GM12878 (cell line): ENCODE results near the gene IVL. TPM values are rescaled to one million over a fixed set of nuclear protein-coding genes. Genes with fewer than 3 reads are reported as not detected.

Experiments
- ATAC-seq: fragments of 200-7000 bp; cut with Tn5 transposase; 3 replicates; pipeline ENCODE4 v1.9.1; 2020; ENCODE audit warnings: mild to moderate bottlenecking, moderate library complexity
- BruUV-seq: library from RNA; stranded (reverse); fragments of 400-500 nt; replicated peaks from 2 replicates; lab custom pipeline; 2021; lab: Mats Ljungman, UMichigan
- CTCF ChIA-PET: fragments of 300-600 bp; sonication (Branson Sonifier 250); formaldehyde crosslinking; extraction: SDS; loops from one replicate; lab custom pipeline; 2021; ENCODE audit warnings: inconsistent platforms; lab: Yijun Ruan, JAX
- POLR2A ChIA-PET: fragments of 350-600 bp; formaldehyde crosslinking; extraction: SDS; loops from one replicate; lab custom pipeline; 2021; ENCODE audit warnings: inconsistent platforms; lab: Charles Lee
- RAD21 ChIA-PET: fragments of 300-600 bp; sonication (Branson Sonifier 250); formaldehyde crosslinking; loops from one replicate; lab custom pipeline; 2023; ENCODE audit warnings: antibody characterized with exemption; ENCODE audit not compliant: unreplicated experiment; lab: Charles Lee
- SMC1A ChIA-PET: fragments of 300-600 bp; sonication (Branson Sonifier 250); formaldehyde crosslinking; loops from one replicate; lab custom pipeline; 2023; ENCODE audit not compliant: unreplicated experiment, uncharacterized antibody; lab: Charles Lee
- DNase-seq: peaks from one replicate; pipeline ENCODE4 v3.0.0-alpha.2; 2011; ENCODE audit warnings: low read depth, low spot score
- FAIRE-seq: peaks from 3 replicates; lab custom pipeline; 2011; peaks lifted over from hg19 to GRCh38; lab: Jason Lieb, UNC
- H2AFZ ChIP-seq: 2 replicates; pipeline ENCODE4 v1.6.0; 2011; ENCODE audit warnings: low read depth, low read length, control low read depth; ENCODE audit not compliant: control insufficient read depth
- H3K27ac ChIP-seq: 2 replicates; pipeline ENCODE4 v1.5.1; 2011; ENCODE audit warnings: control low read depth; ENCODE audit not compliant: control insufficient read depth, insufficient read depth
- H3K27me3 ChIP-seq, 2 experiments: replicated peaks in 1 of 2; 2 replicates each; pipeline versions ENCODE4 v1.6.0 to v1.6.1; 2011; ENCODE audit warnings: low read length in 1 of 2; ENCODE audit not compliant: control insufficient read depth in 2 of 2, insufficient read depth in 2 of 2
- H3K36me3 ChIP-seq, 2 experiments: 2 replicates each; pipeline ENCODE4 v1.5.1; 2011; ENCODE audit warnings: low read length in 1 of 2; ENCODE audit not compliant: control insufficient read depth in 2 of 2, insufficient read depth in 2 of 2
- H3K4me1 ChIP-seq: 2 replicates; pipeline ENCODE4 v1.6.1; 2011; ENCODE audit warnings: mild to moderate bottlenecking, low read length, moderate library complexity, mixed read lengths; ENCODE audit not compliant: control insufficient read depth, insufficient read depth
- H3K4me2 ChIP-seq: 2 replicates; pipeline ENCODE4 v1.6.0; 2011; ENCODE audit warnings: control low read depth; ENCODE audit not compliant: control insufficient read depth, insufficient read depth
- H3K4me3 ChIP-seq: fragments of 200-600 bp; sonication (generic); 2 replicates; pipeline ENCODE4 v1.5.1; 2016
- H3K79me2 ChIP-seq: 2 replicates; pipeline ENCODE4 v1.6.0; 2011; ENCODE audit warnings: low read length; ENCODE audit not compliant: control insufficient read depth, insufficient read depth
- H3K9ac ChIP-seq: 2 replicates; pipeline ENCODE4 v1.8.0; 2011; ENCODE audit warnings: low read length, control low read depth, mixed read lengths; ENCODE audit not compliant: control insufficient read depth, insufficient read depth
- H3K9me3 ChIP-seq: replicated peaks from 3 replicates; pipeline ENCODE4 v1.5.1; 2011; ENCODE audit warnings: mild to moderate bottlenecking, low read length; ENCODE audit not compliant: control insufficient read depth, insufficient read depth
- H4K20me1 ChIP-seq: 2 replicates; pipeline ENCODE4 v1.6.0; 2011; ENCODE audit not compliant: control insufficient read depth, insufficient read depth
- IKZF1 ChIP-seq: fragments of 450-650 bp; conservative IDR thresholded peaks from 2 replicates; pipeline ENCODE4 v1.6.1; 2017; ENCODE audit warnings: antibody characterized with exemption, mild to moderate bottlenecking
- IRF3 ChIP-seq: fragments of 450-650 bp; IDR thresholded peaks from 2 replicates; pipeline ENCODE4 v1.6.1; 2014; ENCODE audit warnings: mild to moderate bottlenecking
- JUNB ChIP-seq: IDR thresholded peaks from 2 replicates; pipeline ENCODE4 v1.6.1; 2016; ENCODE audit warnings: antibody characterized with exemption, mild to moderate bottlenecking
- MEF2A ChIP-seq: IDR thresholded peaks from 2 replicates; pipeline ENCODE4 v1.6.1; 2011; ENCODE audit warnings: low read depth, mild to moderate bottlenecking, low read length, moderate library complexity; ENCODE audit not compliant: insufficient read depth
- NFYA ChIP-seq: IDR thresholded peaks from 2 replicates; pipeline ENCODE4 v1.6.1; 2011; ENCODE audit warnings: low read depth, mild to moderate bottlenecking, low read length, improper control_type of control experiment, borderline replicate concordance
- NFYB ChIP-seq: IDR thresholded peaks from 2 replicates; pipeline ENCODE4 v1.6.1; 2011; ENCODE audit warnings: low read depth, mild to moderate bottlenecking, low read length, improper control_type of control experiment, moderate library complexity; ENCODE audit not compliant: insufficient read depth
- PBX3 ChIP-seq: IDR thresholded peaks from 2 replicates; pipeline ENCODE4 v1.6.1; 2011; ENCODE audit warnings: mild to moderate bottlenecking, low read depth, low read length, moderate library complexity; ENCODE audit not compliant: insufficient replicate concordance
- POLR2A ChIP-seq: IDR thresholded peaks from 2 replicates; pipeline ENCODE4 v1.6.1; 2011; ENCODE audit warnings: low read depth, mild to moderate bottlenecking, low read length
- POU2F2 ChIP-seq: IDR thresholded peaks from 3 replicates; pipeline ENCODE4 v1.6.1; 2011; ENCODE audit warnings: low read depth, mild to moderate bottlenecking, low read length, borderline replicate concordance
- RELA ChIP-seq: fragments of 450-650 bp; IDR thresholded peaks from 2 replicates; pipeline ENCODE4 v1.8.0; 2014; ENCODE audit warnings: borderline replicate concordance; ENCODE audit not compliant: partially characterized antibody
- STAT3 ChIP-seq: IDR thresholded peaks from 2 replicates; pipeline ENCODE4 v1.6.1; 2011; ENCODE audit warnings: low read depth, low read length, improper control_type of control experiment
- TCF7 ChIP-seq: IDR thresholded peaks from 2 replicates; pipeline ENCODE4 v1.6.1; 2014; ENCODE audit warnings: antibody characterized with exemption, borderline replicate concordance
- USF1 ChIP-seq: IDR thresholded peaks from 2 replicates; pipeline ENCODE4 v1.6.1; 2011; ENCODE audit warnings: borderline replicate concordance, low read depth, mild to moderate bottlenecking, moderate library complexity, mixed read lengths, low read length; ENCODE audit not compliant: insufficient read depth; ENCODE audit errors: extremely low read length
- ZNF622 ChIP-seq: fragments of 450-650 bp; IDR thresholded peaks from 2 replicates; pipeline ENCODE4 v1.6.1; 2017; ENCODE audit warnings: mild to moderate bottlenecking, inconsistent platforms
- WGBS: methylation state at CpG from one replicate; pipeline ENCODE4 v1.1.6; 2016; ENCODE audit warnings: low lambda C conversion rate; ENCODE audit not compliant: insufficient replicate concordance, insufficient coverage; ENCODE audit errors: missing lambda C conversion rate; 5-methylcytosine and 5-hydroxymethylcytosine counted together
- in situ Hi-C: fragments of 300-500 bp; cut with MboI; formaldehyde crosslinking; loops from 9 replicates; pipeline ENCODE4 v1.14.3; 2018; ENCODE audit warnings: mixed read lengths
- intact Hi-C: fragments of 100-400 bp; cut with micrococcal nuclease; formaldehyde crosslinking; loops from one replicate; pipeline ENCODE4 v1.14.2; 2022; ENCODE audit not compliant: unreplicated experiment
- polyA plus RNA-seq, 11 experiments: library from polyadenylated mRNA; depleted of rRNA in 4 of 11; unstranded in 6 of 11; stranded (reverse) in 5 of 11; fragments of >200 nt; fragmentation: Nextera tagmentation in 4 of 11; fragmentation: Illumina TruSeq in 1 of 11; extraction: Ambion mirVana in 4 of 11; extraction: Trizol in 1 of 11; gene quantifications; 1 replicate in 1 of 11; 2 replicates in 10 of 11; pipeline versions ENCODE4 v1.2.1 to v1.2.3, GENCODE V29; 2011 to 2016; ENCODE audit warnings: inconsistent platforms in 2 of 11, missing spikeins in 2 of 11, low read depth in 1 of 11
- total RNA-seq, 4 experiments: library from RNA; depleted of rRNA in 3 of 4; stranded (reverse); fragments of >200 nt in 3 of 4; fragmentation: Illumina TruSeq in 1 of 4; extraction: Trizol in 1 of 4; gene quantifications; 2 replicates each; pipeline versions ENCODE4 v1.2.1 to v1.2.3, GENCODE V29; 2013 to 2021

IVL gene
- total and polyA plus RNA-seq, 10 of the 15 experiments (the other 5 are each of a cell fraction or from before 2014, with no cell fraction given): 1.4 to 20.3 (median 13.4) TPM

- H3K27me3 ChIP-seq: peaks cover 0 to 2% of the 10 kb centered on the region in 2 experiments; a peak in 1 of 4 replicates
- H3K27ac ChIP-seq: no peak overlapping the region
- DNase-seq (no peak), ATAC-seq (no peak), FAIRE-seq (no peak)
- SMC1A ChIA-PET: interaction anchor here (0.8 to 1.5 kb wide), 3 partner anchors 9 to 402 kb away, joined by 3 to 4 read pairs (median 3); no protein-coding TSS in a partner anchor
- RAD21 ChIA-PET: no interaction called here
- POLR2A ChIA-PET: interaction anchor here (0.6 kb wide), 1 partner anchor 82 kb away, joined by 3 read pairs; no protein-coding TSS in a partner anchor
- H3K9ac ChIP-seq: no peak overlapping the region
- CTCF ChIA-PET: interaction anchor here (1.6 kb wide), 1 partner anchor 8 kb away, joined by 3 read pairs; no protein-coding TSS in a partner anchor
- in situ Hi-C loops: no loop called here
- no TSS peak for BruUV-seq
- H3K9me3 ChIP-seq: no peaks in the 10 kb centered on the region
- TF ChIP-seq USF1 (no peak), NFYA (no peak), STAT3 (no peak), POU2F2 (no peak), IKZF1 (no peak), IRF3 (no peak), MEF2A (no peak), JUNB (no peak), PBX3 (no peak), POLR2A (no peak), RELA (no peak), NFYB (no peak), TCF7 (no peak), ZNF622 (no peak)
- H3K79me2 ChIP-seq: no peaks in the 10 kb centered on the region
- H3K4me3 ChIP-seq: no peak overlapping the region
- intact Hi-C loops: no loop called here
- no peaks in the 10 kb centered on the region for H3K36me3 ChIP-seq
- no peak overlapping the region for H3K4me2 ChIP-seq
- 0% methylated on average over 4 of the region's 4 CpGs for WGBS
- no peaks in the 10 kb centered on the region for H4K20me1 ChIP-seq
- H2AFZ ChIP-seq: no peak overlapping the region
- no peaks in the 10 kb centered on the region for H3K4me1 ChIP-seq
Observed at GRCh38 chr1:152861374-152861773, 47.0 kb upstream of the IVL start.
